ENCODE results near the gene CBX3. TPM values are rescaled to one million over a fixed set of nuclear protein-coding genes. Genes with fewer than 3 reads are reported as not detected.

The CBX3 gene
- total and polyA plus RNA-seq, 2 of the 8 experiments (the other 6 are each of a cell fraction or from before 2014, with no cell fraction given), result 71.3 to 258 TPM

DNA sequence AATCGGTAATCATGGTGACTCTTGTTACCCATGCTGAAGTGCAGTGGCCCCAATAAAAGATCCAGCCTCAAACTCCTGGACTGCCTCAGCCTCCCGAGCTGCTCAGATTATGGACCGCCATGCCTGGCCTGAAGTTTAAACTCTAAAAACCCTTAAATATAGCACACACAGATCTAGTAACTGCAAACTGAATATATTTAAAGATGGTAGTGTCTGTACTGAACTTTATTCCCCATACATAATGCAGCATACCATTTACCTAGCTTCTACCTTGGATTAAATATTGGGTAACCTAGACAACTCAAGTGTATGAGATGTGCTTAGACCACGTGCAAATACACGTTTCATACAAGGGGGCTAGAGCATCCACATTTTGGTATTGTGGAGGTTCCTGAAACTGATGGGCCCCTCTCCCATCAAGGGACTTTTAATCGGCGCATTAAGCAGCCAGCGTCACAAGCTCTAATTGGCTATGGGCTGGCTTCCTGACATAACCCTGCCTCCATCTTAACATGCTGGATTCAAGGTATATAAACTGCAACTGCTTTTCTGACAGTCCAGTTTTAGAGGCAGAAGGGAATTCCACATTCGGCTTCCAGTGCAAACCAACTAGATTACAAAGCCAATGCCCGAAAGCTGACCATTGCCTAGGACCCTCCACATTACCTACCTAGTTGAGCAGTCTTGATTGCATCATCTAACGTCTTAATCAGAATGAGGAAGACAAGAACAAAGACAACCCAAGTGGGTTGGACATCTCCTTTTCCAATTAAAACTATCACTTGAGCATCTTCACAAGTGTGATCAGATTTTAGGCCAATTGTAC lies 14.0 kb upstream of the CBX3 start (continued):
- TF ChIP-seq, protein P1, sequence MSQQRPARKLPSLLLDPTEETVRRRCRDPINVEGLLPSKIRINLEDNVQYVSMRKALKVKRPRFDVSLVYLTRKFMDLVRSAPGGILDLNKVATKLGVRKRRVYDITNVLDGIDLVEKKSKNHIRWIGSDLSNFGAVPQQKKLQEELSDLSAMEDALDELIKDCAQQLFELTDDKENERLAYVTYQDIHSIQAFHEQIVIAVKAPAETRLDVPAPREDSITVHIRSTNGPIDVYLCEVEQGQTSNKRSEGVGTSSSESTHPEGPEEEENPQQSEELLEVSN (IDR thresholded peaks at IDR 0.05), result no peak
- no peak for TF ChIP-seq BCL11A (IDR thresholded peaks at IDR 0.05; ENCODE audit: low read depth in 2 of 2, low read length in 2 of 2)
- no peak for TF ChIP-seq EP300 (IDR thresholded peaks at IDR 0.05; ENCODE audit: borderline replicate concordance in 1 of 2, low read depth in 2 of 2, low read length in 2 of 2)
- peak; percentile 94 for TF ChIP-seq CEBPB (IDR thresholded peaks at IDR 0.05; ENCODE audit: low read depth, low read length)
- TF ChIP-seq ZNF274 (IDR thresholded peaks at IDR 0.05; ENCODE audit: borderline replicate concordance, extremely low read depth, low read length), result no peak
- no peak for TF ChIP-seq SIN3A (conservative IDR thresholded peaks at IDR 0.05 in 1 of 2, IDR thresholded peaks at IDR 0.05 in 1 of 2; ENCODE audit: low read depth in 1 of 2, low read length in 2 of 2)
- TF ChIP-seq MAFK (IDR thresholded peaks at IDR 0.05; ENCODE audit: low read depth, low read length), result peak; percentile 38; the same call in 1 of the 2 replicates
- no peak for TF ChIP-seq CBX8 (IDR thresholded peaks at IDR 0.05; ENCODE audit: borderline replicate concordance, low read depth, low read length)
- peak; percentile 89 for TF ChIP-seq POLR2AphosphoS5 (IDR thresholded peaks at IDR 0.05; ENCODE audit: low read depth, low read length)
- no peak for TF ChIP-seq SAP30 (IDR thresholded peaks at IDR 0.05; ENCODE audit: insufficient read depth, insufficient replicate concordance, low read length)
- peak; percentile 91 for TF ChIP-seq SIRT6 (IDR thresholded peaks at IDR 0.05; ENCODE audit: low read length)
- no peak for TF ChIP-seq SP4 (IDR thresholded peaks at IDR 0.05; ENCODE audit: low read length)
- no peak for TF ChIP-seq TEAD4 (IDR thresholded peaks at IDR 0.05; ENCODE audit: low read depth, low read length)
- no peak for TF ChIP-seq FOSL1 (IDR thresholded peaks at IDR 0.05; ENCODE audit: insufficient read depth, low read depth, low read length)
- peak; percentile 37; the same call in 1 of the 2 replicates for TF ChIP-seq CREB1 (IDR thresholded peaks at IDR 0.05)
- TF ChIP-seq TAF1 (IDR thresholded peaks at IDR 0.05; ENCODE audit: low read depth, low read length), result no peak
- TF ChIP-seq, protein P2, sequence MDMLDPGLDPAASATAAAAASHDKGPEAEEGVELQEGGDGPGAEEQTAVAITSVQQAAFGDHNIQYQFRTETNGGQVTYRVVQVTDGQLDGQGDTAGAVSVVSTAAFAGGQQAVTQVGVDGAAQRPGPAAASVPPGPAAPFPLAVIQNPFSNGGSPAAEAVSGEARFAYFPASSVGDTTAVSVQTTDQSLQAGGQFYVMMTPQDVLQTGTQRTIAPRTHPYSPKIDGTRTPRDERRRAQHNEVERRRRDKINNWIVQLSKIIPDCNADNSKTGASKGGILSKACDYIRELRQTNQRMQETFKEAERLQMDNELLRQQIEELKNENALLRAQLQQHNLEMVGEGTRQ (IDR thresholded peaks at IDR 0.05; ENCODE audit: low read length), result peak; percentile 32; the same call in 1 of the 2 replicates
- TF ChIP-seq JUND (IDR thresholded peaks at IDR 0.05; ENCODE audit: low read length), result peak; percentile 82
- no peak for TF ChIP-seq HDAC6 (IDR thresholded peaks at IDR 0.05; ENCODE audit: low read depth, low read length)
- no peak for TF ChIP-seq KDM4A (IDR thresholded peaks at IDR 0.05; ENCODE audit: low read depth, low read length, severe bottlenecking)
- no peak for TF ChIP-seq RXRA (IDR thresholded peaks at IDR 0.05; ENCODE audit: insufficient read depth, low read depth, low read length)
- TF ChIP-seq BRCA1 (IDR thresholded peaks at IDR 0.05; ENCODE audit: low read depth, low read length), result no peak
- TF ChIP-seq JUN (IDR thresholded peaks at IDR 0.05; ENCODE audit: low read depth, low read length), result no peak

Data from H1 (cell line).